Measurements from ENCODE around the gene BDKRB2. TPM values are rescaled to one million over a fixed set of nuclear protein-coding genes. Genes with fewer than 3 reads are reported as not detected.

The BDKRB2 gene
- total and polyA plus RNA-seq, 2 experiments from 2014 or later, result 0.14 to 0.21 TPM

DNA sequence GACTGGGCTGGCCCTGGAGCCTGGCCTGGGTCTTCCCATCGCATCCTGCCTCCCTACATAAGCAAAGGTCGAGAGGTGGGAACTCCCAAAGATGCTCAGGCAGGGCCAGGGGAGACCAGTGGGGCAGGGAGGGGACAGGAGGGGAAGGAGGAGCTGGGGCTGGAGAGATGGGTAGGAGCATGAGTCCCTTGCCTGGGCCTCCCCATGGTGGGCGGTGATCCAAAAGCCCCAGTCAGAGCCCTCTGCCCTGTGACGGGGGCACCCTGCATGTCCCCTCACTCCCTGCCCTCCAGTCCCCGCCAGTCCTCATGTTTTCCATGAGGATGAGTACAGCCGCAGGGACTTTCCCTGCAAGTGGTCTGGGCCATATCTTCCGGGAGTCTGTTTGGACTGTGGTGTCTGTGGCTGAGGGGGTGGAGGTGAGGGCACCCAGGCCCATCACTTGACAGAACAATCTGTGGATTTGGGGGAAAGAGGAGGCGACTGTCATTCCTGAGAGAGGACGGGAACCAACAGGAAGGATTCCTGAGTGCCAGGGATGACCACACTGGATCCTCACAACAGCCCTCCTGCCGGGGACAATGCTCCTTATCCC, 9.3 kb downstream of the BDKRB2 start (continued):
- TF ChIP-seq, protein P1, sequence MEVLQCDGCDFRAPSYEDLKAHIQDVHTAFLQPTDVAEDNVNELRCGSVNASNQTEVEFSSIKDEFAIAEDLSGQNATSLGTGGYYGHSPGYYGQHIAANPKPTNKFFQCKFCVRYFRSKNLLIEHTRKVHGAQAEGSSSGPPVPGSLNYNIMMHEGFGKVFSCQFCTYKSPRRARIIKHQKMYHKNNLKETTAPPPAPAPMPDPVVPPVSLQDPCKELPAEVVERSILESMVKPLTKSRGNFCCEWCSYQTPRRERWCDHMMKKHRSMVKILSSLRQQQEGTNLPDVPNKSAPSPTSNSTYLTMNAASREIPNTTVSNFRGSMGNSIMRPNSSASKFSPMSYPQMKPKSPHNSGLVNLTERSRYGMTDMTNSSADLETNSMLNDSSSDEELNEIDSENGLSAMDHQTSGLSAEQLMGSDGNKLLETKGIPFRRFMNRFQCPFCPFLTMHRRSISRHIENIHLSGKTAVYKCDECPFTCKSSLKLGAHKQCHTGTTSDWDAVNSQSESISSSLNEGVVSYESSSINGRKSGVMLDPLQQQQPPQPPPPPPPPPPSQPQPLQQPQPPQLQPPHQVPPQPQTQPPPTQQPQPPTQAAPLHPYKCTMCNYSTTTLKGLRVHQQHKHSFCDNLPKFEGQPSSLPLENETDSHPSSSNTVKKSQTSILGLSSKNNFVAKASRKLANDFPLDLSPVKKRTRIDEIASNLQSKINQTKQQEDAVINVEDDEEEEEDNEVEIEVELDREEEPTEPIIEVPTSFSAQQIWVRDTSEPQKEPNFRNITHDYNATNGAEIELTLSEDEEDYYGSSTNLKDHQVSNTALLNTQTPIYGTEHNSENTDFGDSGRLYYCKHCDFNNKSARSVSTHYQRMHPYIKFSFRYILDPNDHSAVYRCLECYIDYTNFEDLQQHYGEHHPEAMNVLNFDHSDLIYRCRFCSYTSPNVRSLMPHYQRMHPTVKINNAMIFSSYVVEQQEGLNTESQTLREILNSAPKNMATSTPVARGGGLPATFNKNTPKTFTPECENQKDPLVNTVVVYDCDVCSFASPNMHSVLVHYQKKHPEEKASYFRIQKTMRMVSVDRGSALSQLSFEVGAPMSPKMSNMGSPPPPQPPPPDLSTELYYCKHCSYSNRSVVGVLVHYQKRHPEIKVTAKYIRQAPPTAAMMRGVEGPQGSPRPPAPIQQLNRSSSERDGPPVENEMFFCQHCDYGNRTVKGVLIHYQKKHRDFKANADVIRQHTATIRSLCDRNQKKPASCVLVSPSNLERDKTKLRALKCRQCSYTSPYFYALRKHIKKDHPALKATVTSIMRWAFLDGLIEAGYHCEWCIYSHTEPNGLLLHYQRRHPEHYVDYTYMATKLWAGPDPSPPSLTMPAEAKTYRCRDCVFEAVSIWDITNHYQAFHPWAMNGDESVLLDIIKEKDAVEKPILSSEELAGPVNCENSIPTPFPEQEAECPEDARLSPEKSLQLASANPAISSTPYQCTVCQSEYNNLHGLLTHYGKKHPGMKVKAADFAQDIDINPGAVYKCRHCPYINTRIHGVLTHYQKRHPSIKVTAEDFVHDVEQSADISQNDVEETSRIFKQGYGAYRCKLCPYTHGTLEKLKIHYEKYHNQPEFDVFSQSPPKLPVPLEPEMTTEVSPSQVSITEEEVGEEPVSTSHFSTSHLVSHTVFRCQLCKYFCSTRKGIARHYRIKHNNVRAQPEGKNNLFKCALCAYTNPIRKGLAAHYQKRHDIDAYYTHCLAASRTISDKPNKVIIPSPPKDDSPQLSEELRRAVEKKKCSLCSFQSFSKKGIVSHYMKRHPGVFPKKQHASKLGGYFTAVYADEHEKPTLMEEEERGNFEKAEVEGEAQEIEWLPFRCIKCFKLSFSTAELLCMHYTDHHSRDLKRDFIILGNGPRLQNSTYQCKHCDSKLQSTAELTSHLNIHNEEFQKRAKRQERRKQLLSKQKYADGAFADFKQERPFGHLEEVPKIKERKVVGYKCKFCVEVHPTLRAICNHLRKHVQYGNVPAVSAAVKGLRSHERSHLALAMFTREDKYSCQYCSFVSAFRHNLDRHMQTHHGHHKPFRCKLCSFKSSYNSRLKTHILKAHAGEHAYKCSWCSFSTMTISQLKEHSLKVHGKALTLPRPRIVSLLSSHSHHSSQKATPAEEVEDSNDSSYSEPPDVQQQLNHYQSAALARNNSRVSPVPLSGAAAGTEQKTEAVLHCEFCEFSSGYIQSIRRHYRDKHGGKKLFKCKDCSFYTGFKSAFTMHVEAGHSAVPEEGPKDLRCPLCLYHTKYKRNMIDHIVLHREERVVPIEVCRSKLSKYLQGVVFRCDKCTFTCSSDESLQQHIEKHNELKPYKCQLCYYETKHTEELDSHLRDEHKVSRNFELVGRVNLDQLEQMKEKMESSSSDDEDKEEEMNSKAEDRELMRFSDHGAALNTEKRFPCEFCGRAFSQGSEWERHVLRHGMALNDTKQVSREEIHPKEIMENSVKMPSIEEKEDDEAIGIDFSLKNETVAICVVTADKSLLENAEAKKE (CRISPR knock-in tag; IDR thresholded peaks at IDR 0.05), result no peak
- no peak for TF ChIP-seq ZNF114 (CRISPR knock-in tag; IDR thresholded peaks at IDR 0.05)
- TF ChIP-seq STAT1 (IDR thresholded peaks at IDR 0.05; ENCODE audit: unreplicated experiment), result no peak
- TF ChIP-seq ZNF331 (CRISPR knock-in tag; IDR thresholded peaks at IDR 0.05; ENCODE audit: low read depth), result no peak

DNA sequence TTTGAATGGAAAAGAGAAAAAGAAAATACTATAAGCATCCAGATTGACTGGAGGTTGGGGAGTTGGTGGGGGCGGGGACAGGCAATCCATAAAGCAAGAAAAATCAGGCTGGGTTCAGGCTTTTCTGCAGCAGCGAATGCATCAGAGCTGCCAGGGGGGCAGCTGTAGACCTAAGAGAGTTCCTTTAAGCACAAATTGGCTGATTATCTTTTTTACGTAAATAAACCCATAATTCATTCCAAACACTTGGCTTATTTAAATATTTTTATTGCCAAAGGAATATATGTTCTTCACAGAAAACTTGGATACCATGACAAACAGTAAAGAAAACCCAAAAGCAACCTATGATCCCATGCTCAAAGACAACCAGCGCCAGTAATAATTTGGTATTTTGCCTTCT, 10.2 kb downstream of the BDKRB2 start:
- Histone ChIP-seq H3K27me3 (ENCODE audit: insufficient read depth) (no peaks in the 10 kb centered on the region), H3K79me2 (replicated peaks; ENCODE audit: insufficient read depth) (no peaks in the 10 kb centered on the region), H3K27ac (ENCODE audit: low read depth) (no peak overlapping the region), H3K36me3 (ENCODE audit: insufficient read depth) (no peaks in the 10 kb centered on the region), H3K9me2 (ENCODE audit: insufficient read depth) (no peaks in the 10 kb centered on the region), H3K4me3 (no peak overlapping the region), H2AFZ (no peak overlapping the region), H4K20me1 (replicated peaks; ENCODE audit: insufficient read depth) (no peaks in the 10 kb centered on the region), H3K4me2 (no peak overlapping the region), H3K4me1 (ENCODE audit: insufficient read depth) (no peaks in the 10 kb centered on the region), H3F3A (replicated peaks; ENCODE audit: low read depth) (no peaks in the 10 kb centered on the region)
- Mint-ChIP-seq H3K4me1 (peaks cover 5% of the 10 kb centered on the region; the same call in 2 of the 3 replicates), H3K36me3 (ENCODE audit: low read depth) (peaks cover 7% of the 10 kb centered on the region; the same call in 1 of the 3 replicates), H3K27me3 (ENCODE audit: insufficient read depth, low read depth, poor library complexity) (no peaks in the 10 kb centered on the region), H3K9me3 (peaks cover 8% of the 10 kb centered on the region), H3K4me3 (no peak overlapping the region), H3K27ac (no peak overlapping the region)
- DNase-seq (ENCODE audit: low spot score) (no peak), ATAC-seq (no peak)
- TF ChIP-seq EZH2 (IDR thresholded peaks at IDR 0.05; ENCODE audit: low read depth, unreplicated experiment) (no peak), ZNF331 (CRISPR knock-in tag; IDR thresholded peaks at IDR 0.05; ENCODE audit: low read depth) (no peak), JUNB (IDR thresholded peaks at IDR 0.05; ENCODE audit: unreplicated experiment) (no peak), CREB1 (CRISPR knock-in tag; IDR thresholded peaks at IDR 0.05; ENCODE audit: low read depth) (no peak), STAT1 (IDR thresholded peaks at IDR 0.05; ENCODE audit: unreplicated experiment) (no peak)
- TF ChIP-seq, protein P2, sequence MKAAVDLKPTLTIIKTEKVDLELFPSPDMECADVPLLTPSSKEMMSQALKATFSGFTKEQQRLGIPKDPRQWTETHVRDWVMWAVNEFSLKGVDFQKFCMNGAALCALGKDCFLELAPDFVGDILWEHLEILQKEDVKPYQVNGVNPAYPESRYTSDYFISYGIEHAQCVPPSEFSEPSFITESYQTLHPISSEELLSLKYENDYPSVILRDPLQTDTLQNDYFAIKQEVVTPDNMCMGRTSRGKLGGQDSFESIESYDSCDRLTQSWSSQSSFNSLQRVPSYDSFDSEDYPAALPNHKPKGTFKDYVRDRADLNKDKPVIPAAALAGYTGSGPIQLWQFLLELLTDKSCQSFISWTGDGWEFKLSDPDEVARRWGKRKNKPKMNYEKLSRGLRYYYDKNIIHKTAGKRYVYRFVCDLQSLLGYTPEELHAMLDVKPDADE (IDR thresholded peaks at IDR 0.05), result no peak
- TF ChIP-seq, protein P3, sequence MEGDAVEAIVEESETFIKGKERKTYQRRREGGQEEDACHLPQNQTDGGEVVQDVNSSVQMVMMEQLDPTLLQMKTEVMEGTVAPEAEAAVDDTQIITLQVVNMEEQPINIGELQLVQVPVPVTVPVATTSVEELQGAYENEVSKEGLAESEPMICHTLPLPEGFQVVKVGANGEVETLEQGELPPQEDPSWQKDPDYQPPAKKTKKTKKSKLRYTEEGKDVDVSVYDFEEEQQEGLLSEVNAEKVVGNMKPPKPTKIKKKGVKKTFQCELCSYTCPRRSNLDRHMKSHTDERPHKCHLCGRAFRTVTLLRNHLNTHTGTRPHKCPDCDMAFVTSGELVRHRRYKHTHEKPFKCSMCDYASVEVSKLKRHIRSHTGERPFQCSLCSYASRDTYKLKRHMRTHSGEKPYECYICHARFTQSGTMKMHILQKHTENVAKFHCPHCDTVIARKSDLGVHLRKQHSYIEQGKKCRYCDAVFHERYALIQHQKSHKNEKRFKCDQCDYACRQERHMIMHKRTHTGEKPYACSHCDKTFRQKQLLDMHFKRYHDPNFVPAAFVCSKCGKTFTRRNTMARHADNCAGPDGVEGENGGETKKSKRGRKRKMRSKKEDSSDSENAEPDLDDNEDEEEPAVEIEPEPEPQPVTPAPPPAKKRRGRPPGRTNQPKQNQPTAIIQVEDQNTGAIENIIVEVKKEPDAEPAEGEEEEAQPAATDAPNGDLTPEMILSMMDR (conservative IDR thresholded peaks at IDR 0.05; ENCODE audit: low read depth in 2 of 2), result no peak
- TF ChIP-seq, protein P4, sequence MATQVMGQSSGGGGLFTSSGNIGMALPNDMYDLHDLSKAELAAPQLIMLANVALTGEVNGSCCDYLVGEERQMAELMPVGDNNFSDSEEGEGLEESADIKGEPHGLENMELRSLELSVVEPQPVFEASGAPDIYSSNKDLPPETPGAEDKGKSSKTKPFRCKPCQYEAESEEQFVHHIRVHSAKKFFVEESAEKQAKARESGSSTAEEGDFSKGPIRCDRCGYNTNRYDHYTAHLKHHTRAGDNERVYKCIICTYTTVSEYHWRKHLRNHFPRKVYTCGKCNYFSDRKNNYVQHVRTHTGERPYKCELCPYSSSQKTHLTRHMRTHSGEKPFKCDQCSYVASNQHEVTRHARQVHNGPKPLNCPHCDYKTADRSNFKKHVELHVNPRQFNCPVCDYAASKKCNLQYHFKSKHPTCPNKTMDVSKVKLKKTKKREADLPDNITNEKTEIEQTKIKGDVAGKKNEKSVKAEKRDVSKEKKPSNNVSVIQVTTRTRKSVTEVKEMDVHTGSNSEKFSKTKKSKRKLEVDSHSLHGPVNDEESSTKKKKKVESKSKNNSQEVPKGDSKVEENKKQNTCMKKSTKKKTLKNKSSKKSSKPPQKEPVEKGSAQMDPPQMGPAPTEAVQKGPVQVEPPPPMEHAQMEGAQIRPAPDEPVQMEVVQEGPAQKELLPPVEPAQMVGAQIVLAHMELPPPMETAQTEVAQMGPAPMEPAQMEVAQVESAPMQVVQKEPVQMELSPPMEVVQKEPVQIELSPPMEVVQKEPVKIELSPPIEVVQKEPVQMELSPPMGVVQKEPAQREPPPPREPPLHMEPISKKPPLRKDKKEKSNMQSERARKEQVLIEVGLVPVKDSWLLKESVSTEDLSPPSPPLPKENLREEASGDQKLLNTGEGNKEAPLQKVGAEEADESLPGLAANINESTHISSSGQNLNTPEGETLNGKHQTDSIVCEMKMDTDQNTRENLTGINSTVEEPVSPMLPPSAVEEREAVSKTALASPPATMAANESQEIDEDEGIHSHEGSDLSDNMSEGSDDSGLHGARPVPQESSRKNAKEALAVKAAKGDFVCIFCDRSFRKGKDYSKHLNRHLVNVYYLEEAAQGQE (IDR thresholded peaks at IDR 0.05; ENCODE audit: unreplicated experiment), result no peak

Measured in GM23338 (cell line).